NCI-H226 (cell line): ENCODE results near the gene DRG2.

Source experiments
- DNase-seq: peaks from one replicate; pipeline ENCODE4 v3.0.0-alpha.2; 2015

DRG2 gene

DNA sequence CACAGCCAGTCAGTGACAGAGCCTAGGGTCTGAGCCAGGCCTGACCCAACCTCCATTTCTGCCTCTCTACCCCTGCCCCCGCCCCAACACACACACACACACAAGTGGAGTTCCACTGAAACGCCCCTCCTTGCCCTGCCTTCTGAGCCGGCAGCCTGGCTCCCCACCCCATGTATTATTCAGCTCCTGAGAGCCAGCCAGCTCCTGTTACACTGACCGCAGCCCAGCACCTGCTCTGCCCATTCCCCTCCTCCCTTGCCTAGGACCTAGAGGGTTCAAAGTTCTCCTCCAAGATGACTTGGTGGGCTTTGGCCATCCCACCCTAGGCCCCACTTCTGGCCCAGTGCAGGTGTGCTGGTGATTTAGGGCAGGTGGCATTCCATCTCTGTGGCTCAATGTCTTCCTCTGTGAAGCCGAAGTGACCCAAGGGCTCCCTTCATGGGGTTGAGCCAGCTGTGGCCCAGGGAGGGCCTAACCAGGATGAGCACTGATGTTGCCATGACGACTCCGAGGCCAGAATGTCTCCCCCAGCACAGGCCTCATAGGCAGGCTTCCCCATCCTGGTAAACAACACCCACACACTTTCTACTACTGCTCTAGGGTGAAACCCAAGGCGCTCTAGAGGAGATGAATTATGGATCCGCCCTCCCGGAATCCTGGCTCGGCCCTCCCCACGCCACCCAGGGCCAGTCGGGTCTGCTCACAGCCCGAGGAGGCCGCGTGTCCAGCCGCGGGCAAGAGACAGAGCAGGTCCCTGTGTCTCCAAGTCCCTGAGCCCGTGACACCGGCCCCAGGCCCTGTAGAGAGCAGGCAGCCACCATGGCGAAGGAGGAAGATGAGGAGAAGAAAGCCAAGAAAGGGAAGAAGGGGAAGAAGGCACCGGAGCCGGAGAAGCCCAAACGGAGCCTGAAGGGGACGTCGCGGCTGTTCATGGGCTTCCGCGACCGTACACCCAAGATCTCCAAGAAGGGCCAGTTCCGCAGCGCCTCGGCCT lies 30.5 kb downstream of the DRG2 start:
- no peak for DNase-seq

DNA sequence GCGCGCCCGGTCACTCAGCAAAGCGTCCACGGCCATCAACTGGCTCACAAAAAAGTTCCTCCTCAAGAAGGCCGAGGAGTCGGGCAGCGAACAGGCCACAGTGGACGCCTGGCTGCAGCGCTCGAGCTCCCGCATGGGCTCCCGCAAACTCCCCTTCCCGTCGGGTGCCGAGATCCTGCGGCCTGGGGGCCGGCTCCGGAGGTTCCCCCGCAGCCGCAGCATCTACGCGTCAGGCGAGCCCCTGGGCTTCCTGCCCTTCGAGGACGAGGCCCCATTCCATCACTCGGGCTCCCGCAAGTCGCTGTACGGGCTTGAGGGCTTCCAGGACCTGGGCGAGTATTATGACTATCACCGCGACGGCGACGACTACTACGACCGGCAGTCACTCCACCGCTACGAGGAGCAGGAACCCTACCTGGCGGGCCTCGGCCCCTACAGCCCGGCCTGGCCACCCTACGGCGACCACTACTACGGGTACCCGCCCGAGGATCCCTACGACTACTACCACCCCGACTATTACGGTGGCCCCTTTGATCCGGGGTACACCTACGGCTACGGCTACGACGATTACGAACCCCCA lies 31.5 kb downstream of the DRG2 start:
- DNase-seq, result no peak

DNA sequence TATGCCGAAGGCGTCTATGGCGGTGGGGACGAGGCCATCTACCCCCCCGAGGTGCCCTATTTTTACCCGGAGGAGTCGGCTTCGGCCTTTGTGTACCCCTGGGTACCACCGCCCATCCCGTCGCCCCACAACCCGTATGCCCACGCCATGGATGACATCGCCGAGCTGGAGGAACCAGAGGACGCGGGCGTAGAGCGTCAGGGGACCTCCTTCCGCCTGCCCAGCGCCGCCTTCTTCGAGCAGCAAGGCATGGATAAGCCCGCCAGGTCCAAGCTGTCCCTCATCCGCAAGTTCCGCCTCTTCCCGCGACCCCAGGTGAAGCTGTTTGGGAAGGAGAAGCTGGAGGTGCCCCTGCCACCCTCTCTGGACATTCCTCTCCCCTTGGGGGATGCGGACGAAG lies 32.2 kb downstream of the DRG2 start:
- no peak for DNase-seq

DNA sequence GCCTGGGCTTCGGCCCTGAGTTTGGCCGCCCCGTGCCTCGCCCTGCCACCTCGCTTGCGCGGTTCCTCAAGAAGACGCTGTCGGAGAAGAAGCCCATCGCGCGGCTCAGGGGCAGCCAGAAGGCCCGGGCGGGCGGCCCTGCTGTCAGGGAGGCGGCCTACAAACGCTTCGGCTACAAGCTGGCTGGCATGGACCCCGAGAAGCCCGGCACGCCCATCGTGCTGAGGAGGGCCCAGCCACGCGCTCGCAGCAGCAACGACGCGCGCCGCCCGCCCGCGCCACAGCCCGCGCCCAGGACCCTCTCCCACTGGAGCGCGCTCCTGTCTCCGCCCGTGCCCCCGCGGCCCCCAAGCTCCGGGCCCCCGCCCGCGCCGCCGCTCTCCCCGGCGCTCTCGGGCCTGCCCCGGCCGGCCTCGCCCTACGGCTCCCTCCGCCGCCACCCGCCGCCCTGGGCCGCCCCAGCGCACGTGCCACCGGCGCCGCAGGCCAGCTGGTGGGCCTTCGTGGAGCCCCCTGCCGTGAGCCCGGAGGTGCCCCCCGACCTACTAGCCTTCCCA lies 32.8 kb downstream of the DRG2 start:
- no peak for DNase-seq

DNA sequence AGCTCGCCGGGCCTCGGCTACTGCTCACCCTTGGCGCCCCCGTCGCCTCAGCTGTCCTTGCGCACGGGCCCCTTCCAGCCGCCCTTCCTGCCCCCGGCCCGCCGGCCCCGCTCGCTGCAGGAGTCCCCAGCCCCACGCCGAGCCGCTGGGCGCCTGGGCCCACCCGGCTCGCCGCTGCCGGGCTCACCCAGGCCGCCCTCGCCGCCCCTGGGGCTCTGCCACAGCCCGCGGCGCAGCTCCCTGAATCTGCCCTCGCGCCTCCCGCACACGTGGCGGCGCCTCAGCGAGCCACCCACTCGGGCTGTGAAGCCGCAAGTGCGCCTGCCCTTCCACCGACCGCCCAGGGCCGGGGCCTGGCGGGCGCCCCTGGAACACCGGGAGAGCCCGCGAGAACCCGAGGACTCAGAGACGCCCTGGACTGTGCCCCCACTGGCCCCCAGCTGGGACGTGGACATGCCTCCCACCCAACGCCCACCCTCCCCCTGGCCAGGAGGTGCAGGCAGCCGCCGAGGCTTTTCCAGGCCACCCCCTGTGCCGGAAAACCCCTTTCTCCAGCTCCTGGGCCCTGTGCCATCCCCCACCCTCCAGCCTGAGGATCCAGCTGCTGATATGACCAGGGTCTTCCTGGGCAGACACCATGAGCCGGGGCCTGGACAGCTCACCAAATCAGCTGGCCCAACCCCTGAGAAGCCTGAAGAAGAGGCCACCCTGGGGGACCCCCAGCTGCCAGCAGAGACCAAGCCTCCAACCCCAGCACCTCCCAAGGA lies 33.6 kb downstream of the DRG2 start:
- no peak for DNase-seq

DNA sequence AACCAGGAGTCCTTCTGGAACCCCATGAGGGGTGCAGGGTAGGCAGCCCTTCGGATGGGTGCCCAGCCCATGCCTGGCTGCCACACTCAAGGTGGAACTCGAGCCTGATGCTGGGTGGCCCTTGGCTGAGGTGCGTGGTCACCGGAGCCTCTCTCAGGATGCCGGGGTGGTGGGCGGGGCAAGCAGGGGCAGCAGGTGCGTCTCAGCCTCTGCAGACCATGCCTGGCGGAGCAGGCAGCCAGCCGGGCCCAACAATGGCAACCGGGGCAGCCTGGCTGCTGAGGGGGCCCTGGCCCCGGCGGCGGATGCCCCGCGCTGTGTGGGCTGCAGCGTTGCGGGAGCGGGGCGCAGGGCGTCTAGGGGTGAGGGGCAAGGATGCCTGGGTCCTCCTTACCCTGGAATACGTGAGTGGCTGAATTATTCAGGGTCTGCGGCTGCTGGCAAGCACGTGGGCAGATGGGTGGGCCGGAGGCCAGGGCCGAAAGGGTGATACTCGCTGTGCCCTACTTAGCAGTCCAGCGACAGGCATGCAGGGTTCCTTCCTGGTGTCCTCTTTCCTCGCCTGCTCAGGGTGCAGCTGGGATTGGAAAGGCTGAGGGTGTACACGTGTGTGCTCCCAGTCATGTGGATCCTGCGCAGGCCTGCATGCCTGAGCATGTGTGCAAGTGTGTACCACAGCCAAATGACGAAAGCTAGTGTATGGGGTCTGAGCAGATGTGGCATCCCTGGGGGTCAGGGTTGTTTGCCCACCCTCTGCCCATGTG lies 35.4 kb downstream of the DRG2 start:
- no peak for DNase-seq

DNA sequence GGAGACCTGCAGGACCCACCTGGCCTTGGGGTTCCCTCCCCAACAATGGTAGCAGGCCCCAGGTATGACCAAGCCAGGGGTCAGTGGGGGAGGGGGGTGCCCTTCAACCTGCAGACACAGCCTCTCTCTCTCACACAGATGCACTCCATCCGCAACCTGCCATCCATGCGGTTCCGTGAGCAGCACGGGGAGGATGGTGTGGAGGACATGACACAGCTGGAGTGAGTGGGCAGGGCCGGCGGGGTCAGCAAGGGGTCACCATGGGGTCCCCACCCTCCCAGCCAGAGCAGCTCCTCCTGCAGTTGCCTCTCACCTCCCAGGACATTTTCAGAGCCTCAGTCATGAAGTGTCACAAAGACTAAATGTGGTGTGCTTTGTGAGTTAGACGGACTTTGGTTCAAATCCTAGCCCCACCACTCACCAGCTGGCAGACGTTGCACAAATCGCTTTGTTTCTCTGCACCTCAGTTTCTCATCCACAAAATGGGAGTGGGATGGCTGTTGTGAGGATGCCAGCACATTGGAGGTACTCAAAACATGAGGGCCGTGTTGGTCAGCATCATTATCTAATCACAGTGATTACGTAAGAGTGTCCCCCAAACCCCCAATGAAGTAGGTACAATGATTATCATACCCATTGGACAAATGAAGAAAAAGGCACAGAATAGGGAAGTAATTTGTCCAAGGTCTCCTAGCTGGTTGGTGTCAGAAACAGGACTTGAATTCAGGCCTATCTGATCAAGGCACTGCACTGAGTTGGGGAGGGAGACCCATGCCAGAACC lies 36.8 kb downstream of the DRG2 start:
- no peak for DNase-seq

DNA sequence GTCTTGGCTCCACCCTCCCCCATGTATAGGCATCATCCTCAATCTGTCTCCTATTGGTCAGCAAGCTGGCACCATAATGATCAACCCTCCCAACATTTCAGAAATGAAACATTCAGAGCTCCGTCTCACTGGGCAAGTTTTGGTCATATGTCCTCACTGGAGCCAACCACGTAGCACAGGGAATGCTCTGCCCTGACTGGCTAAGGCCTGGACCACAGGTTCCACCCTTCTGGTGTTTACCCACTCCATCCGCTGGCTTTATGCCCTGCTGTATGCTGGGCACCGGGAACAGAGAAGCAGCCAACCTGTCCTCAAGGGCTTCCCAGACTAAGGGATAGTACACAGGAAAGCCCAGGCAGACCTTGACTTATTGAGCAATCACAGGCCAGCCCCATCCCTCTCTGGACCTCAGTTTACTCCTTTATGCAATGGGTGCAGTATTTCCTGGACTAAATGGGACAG lies 41.3 kb downstream of the DRG2 start:
- DNase-seq, result peak; percentile 95

DNA sequence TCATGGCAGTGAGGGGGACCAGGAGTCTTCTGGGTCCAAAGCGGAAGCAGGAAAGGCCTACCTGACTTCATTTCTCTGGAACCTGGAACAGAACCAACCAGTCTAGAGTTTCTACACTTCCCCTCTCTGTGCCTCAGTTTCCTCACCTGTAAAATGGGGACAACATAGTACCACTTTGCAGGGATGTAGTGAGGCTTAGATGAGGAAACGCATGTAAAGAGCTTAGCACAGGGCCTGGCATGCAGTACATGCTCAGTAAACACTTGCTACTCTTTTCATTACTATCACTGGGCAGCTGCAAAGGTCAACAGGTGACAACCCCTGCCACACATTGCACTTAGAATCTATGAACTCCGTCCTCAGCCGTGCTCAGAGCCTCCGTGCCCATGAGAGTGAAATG lies 45.0 kb downstream of the DRG2 start:
- no peak for DNase-seq

DNA sequence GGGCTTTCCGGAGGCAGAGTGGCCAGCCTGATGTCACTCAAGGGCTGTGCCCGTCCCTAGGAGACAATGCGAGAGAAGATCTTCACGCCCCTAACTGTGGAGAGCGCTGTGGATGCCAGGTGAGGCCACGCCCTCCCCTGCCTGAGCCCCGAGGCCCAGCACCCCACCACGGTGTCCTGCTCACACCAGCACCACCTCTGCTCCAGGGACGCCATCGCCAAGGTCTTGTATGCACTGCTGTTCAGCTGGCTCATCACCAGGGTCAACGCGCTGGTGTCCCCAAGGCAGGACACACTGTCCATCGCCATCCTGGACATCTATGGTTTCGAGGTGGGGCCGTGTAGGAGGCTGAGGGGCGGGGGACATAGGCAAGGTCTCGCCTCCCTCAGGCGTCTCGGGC lies 48.6 kb downstream of the DRG2 start:
- no peak for DNase-seq

DNA sequence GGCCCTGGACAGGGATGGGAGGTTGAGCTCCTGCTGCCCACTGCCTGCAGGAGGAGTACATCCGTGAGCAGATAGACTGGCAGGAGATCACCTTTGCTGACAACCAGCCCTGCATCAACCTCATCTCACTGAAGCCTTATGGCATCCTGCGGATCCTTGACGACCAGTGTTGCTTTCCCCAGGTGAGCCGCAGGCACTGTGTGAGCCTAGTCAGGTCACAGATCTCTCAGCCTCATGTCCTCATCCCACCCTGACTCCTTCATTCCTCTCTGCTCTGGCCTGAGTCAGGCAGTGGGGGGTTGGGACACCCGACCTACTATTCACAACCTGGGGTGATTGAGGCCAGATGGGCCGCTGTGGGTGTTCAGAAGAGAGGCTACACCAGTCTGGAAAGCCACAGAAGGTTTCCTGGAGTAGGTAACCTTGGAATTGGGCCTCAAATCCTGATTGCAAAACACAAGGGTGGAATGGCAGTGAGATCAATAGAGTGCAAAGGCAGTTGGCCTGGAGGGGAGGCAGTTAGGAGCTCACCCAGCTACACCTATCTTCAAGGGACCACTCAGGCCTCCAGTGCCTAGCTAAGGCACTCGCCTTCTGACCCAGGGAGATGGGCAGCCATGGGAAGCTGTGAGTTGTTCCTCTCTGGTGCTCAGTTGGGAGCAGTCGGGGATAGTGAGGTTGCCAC lies 50.5 kb downstream of the DRG2 start:
- no peak for DNase-seq

DNA sequence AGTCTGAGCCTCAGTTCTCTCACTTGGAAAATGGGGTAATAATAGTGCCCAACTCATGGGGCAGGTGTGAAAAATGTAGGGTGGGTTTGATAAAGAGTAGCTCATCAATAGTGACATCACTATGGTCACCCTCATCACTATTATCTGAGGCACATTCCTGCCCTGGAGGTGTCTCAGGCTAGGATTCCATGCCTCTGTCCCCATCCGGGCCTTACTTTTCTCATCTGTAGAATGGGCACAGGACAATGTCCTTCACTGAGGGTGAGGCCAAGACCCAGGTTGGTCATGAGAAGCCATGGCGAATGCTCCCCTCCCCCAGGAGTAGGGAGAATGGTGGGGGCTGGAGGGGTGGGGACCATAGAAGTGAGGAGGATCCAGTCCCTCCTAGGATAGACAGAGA lies 51.3 kb downstream of the DRG2 start:
- DNase-seq, result no peak

DNA sequence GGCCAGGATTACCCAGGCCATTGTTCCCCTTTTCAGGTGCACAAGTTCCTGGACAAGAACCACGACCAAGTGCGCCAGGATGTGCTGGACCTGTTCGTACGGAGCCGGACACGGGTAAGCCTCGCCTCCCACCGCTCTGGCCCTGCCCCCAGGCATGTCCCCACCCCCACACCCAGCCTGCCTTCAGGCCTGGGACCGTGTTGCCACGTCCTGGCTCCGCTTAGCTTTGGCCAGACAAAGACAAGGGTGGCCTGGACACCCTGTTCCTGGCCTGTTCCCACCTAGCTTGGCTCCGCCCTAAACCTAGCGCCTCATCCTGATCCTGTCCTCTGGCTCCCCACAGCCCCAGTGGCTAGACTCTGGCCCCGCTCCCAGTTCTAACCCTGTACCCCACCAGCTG lies 51.8 kb downstream of the DRG2 start:
- no peak for DNase-seq

DNA sequence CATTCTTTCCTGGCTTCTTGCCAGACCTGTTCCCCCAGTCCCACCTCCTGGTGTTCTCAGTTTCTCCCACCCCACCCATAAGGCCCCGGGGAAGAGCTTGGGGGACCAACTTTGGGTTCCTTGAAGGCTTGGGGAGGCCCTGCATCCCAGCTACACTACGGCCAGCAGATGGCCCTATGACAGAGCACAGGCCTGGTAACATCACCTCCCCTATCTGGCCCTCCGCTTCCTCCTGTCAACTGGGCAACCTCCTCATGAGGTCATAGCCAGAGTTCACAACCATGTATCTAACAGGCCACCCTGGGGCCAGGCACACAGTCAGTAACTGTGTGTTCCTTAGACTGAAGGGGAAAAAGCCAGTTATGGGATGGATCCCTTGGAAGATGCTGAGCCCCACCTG lies 52.2 kb downstream of the DRG2 start:
- DNase-seq, result no peak

DNA sequence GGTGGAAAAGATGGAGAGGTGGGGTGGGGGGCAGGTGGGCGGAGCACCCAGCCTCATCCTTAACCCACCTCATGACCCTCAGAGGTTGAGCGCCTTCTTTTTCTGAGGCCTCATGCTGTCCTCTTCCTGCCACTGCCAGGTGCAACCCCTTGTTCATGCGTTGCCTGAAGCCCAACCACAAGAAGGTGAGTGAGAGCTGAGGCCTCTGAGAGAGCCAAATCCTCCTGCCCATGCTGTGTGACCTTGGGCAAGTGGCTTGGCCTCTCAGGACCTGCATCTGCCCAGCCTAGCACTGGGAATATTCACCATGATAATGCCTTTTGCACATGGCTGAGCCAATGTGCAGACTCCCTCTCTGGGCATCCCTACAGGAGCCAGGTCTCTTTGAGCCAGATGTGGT lies 52.9 kb downstream of the DRG2 start:
- DNase-seq, result no peak

DNA sequence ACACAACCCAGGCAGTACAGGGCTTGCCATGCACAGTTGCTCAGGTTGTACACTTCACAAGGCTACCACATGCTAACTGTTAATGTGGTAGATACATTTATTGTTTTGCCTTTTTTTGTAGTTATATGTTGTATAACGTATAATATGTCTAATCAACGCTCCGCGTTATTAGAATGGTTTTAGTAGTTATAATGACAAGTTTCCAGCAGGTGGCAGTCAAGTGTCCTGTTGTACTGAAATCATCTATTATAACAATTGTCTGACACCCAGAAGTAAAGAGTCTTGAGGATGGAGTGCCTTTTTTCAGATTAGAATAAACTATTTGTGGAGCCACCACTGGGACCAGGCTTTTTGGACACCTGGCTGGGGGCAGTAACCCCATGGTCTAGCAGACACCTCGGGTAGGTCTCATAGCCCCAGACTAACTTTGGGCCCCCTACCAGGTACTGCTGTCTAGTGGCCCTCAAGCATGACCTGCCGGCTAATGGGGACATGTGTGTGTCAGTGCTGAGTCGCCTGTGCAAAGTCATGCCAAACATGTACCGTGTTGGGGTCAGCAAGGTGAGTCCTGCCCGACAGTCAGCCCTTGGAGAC lies 53.6 kb downstream of the DRG2 start:
- DNase-seq, result peak; percentile 12

DNA sequence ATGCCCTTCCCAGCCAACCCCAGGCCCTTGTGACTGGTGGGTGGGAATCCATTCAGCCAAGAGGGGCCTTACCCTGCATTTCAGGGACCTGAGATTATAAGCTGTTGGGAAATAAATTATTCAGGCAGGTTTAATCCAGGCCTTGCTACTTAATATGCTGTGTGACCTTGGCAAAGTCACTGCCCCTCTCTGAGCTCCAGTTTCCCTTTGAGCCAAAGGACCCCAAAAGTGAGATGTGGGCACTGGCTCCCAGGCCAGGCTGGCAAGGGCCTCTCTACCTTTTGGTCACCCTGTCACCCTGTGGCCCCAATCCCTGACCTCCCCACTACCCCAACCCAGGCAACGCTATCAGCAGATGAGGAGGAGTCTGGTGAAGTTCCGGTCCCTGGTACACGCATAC lies 54.7 kb downstream of the DRG2 start:
- no peak for DNase-seq

DNA sequence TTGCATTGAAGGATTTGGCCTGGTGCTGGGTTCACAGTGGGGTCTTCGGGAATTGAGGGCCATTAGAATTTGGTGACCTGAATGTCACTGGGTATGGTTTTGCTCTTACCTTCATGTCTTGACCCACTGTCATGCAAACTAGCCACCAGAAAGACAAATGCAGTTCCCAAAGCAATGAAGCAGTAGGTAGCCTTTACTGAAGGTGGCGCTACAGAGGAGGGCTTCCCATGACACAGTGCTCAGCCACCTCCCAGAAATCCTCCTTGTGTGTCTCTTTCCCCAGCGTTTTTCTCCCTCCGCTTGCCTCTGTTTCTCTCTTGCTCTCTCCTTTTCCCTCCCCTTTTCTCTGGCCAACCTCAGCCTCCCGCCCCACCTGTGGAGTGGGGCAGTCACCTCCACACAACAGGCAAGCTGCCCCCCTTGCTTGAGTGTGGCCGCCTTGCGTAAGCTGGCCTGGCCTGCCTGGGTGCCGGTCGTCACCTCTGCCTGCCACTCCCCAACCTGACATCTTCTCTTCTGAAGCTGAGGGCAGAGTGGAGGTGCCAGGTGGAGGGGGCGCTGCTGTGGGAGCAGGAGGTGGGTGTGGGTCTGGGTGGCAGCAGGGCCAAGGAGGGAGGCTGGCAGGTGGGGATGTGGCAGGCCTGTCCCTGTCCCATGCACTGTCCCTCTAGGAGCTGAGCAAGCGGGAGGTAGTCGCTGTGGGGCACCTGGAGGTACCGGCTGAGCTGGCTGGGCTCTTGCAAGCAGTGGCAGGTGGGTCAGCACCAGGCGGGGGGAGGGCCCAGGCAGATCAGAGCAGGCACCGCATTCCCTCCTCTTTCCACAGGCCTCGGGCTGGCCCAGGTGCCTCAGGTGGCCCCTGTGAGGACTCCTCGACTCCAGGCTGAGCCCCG lies 55.5 kb downstream of the DRG2 start:
- DNase-seq, result no peak

DNA sequence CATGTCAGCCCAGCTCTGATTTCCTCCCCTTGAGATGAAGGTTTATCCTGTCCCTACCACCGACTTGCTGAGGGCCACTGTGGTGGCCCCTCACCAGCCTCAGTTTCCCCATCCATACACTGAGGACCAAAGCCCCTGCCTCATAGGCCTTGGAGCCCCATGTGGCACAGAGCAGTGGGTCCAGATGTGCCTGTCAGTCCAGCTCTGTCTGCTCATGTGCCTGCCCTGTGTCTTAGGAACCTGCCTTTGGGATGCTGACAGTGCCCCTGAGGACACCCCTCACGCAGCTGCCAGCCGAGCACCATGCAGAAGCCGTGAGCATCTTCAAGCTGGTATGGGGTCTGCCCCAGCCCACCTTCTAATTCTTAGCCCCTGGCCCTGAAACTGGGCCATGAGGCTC lies 56.5 kb downstream of the DRG2 start:
- DNase-seq, result no peak

DNA sequence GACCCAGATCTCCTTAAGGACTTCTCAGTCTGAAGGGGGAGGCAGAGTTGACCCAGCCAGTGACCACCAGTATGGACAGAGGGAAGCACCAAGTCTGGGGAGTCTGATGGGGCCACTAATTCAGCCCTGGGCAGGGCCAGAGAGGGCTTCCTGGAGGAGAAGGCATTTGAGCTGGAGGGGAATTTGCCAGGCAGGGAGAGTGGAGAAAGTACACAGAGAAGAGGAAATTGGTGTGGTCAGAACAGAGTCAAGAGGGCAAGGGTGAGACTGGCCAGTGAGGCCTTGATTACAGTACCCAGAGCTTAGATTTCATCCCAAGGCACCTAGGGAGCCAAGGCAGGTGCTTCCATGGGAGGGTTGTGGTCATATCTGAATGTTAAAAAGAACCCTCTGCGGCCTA lies 57.1 kb downstream of the DRG2 start:
- DNase-seq, result peak; percentile 16
